ENCODE measurements around the gene TTF1. TPM values are rescaled to one million over a fixed set of nuclear protein-coding genes. Genes with fewer than 3 reads are reported as not detected.
A peak's percentile ranks its signal among the peaks of the same experiment; 100 is the strongest.

Gene TTF1
- total and polyA plus RNA-seq, 9 of the 15 experiments (the other 6 are each of a cell fraction or from before 2014, with no cell fraction given): 9.0 to 18.5 (median 15.8) TPM

GRCh38 chr9:132411091-132411508 lies 4.5 kb upstream of the TTF1 start (continued):
- TF ChIP-seq MNT (conservative IDR thresholded peaks at IDR 0.05): peak in 1 of 2 experiments; percentile 20; a peak in 1 of 4 replicates
- TF ChIP-seq TOE1 (IDR thresholded peaks at IDR 0.05; ENCODE audit: borderline replicate concordance): no peak
- no peak for TF ChIP-seq TOE1 (CRISPR knock-in tag; IDR thresholded peaks at IDR 0.05; ENCODE audit: borderline replicate concordance, low read depth)
- 0 out of 2 replicates have a peak, but pooled peaks have one; percentile 35 for TF ChIP-seq CC2D1A (IDR thresholded peaks at IDR 0.05)
- no peak for TF ChIP-seq ZBTB5 (IDR thresholded peaks at IDR 0.05)
- TF ChIP-seq USF1 (CRISPR knock-in tag; IDR thresholded peaks at IDR 0.05): no peak
- peak; percentile 39; the same call in 1 of the 2 replicates for TF ChIP-seq TFAP4 (CRISPR knock-in tag; IDR thresholded peaks at IDR 0.05; ENCODE audit: borderline replicate concordance)
- no peak for TF ChIP-seq ZNF780A (CRISPR knock-in tag; IDR thresholded peaks at IDR 0.05)
- no peak for TF ChIP-seq RBM34 (IDR thresholded peaks at IDR 0.05; ENCODE audit: borderline replicate concordance, insufficient read depth, low read length)
- peak; percentile 43; the same call in 1 of the 2 replicates for TF ChIP-seq MAX (CRISPR knock-in tag; IDR thresholded peaks at IDR 0.05)
- peak; percentile 54 for TF ChIP-seq DEAF1 (CRISPR knock-in tag; IDR thresholded peaks at IDR 0.05)
- TF ChIP-seq THAP12 (CRISPR knock-in tag; IDR thresholded peaks at IDR 0.05): no peak
- TF ChIP-seq KAT7 (CRISPR knock-in tag; IDR thresholded peaks at IDR 0.05; ENCODE audit: borderline replicate concordance): no peak
- TF ChIP-seq CBX2 (IDR thresholded peaks at IDR 0.05; ENCODE audit: insufficient read depth, low read length, poor library complexity, severe bottlenecking): no peak
- TF ChIP-seq STAG1 (CRISPR knock-in tag; IDR thresholded peaks at IDR 0.05; ENCODE audit: borderline replicate concordance): peak; percentile 72; the same call in 1 of the 2 replicates
- no peak for TF ChIP-seq RUNX1 (IDR thresholded peaks at IDR 0.05; ENCODE audit: low read depth)
- peak; percentile 56; the same call in 1 of the 2 replicates for TF ChIP-seq RB1 (IDR thresholded peaks at IDR 0.05; ENCODE audit: low read depth)
- TF ChIP-seq CBFA2T3 (IDR thresholded peaks at IDR 0.05): 0 out of 2 replicates have a peak, but pooled peaks have one; percentile 4

All from K562 (cell line).